Calu3 (cell line): ENCODE results near the gene KCNA1. TPM values are rescaled to one million over a fixed set of nuclear protein-coding genes. Genes with fewer than 3 reads are reported as not detected.

Source experiments
- BruUV-seq: library from RNA; stranded (reverse); fragments of 400-500 nt; replicated peaks from 2 replicates; lab custom pipeline; 2021; lab: Mats Ljungman, UMichigan
- CTCF ChIA-PET: fragments of 300-600 bp; sonication (Branson Sonifier 250); formaldehyde crosslinking; loops from one replicate; lab custom pipeline; 2022; ENCODE audit warnings: antibody characterized with exemption; lab: Charles Lee
- DNase-seq: peaks from one replicate; pipeline ENCODE4 v3.0.0; 2022
- H3K27ac Mint-ChIP-seq: one replicate; pipeline ENCODE4 v1.8.0; 2022; ENCODE audit warnings: mixed read lengths; ENCODE audit not compliant: unreplicated experiment
- H3K27me3 Mint-ChIP-seq: one replicate; pipeline ENCODE4 v1.8.0; 2022; ENCODE audit warnings: mixed read lengths; ENCODE audit not compliant: unreplicated experiment
- H3K36me3 Mint-ChIP-seq: one replicate; pipeline ENCODE4 v1.8.0; 2022; ENCODE audit warnings: mild to moderate bottlenecking, moderate library complexity, mixed read lengths; ENCODE audit not compliant: insufficient read depth, unreplicated experiment
- H3K4me1 Mint-ChIP-seq: one replicate; pipeline ENCODE4 v1.8.0; 2022; ENCODE audit warnings: mild to moderate bottlenecking, low read depth, mixed read lengths; ENCODE audit not compliant: unreplicated experiment
- H3K4me3 Mint-ChIP-seq: one replicate; pipeline ENCODE4 v1.8.0; 2022; ENCODE audit warnings: mild to moderate bottlenecking, low read depth, moderate library complexity, mixed read lengths; ENCODE audit not compliant: unreplicated experiment
- H3K9me3 Mint-ChIP-seq: one replicate; pipeline ENCODE4 v1.8.0; 2022; ENCODE audit warnings: low read depth, mixed read lengths; ENCODE audit not compliant: unreplicated experiment
- intact Hi-C: fragments of 100-400 bp; cut with micrococcal nuclease; formaldehyde crosslinking; loops from one replicate; pipeline ENCODE4 v1.10.0; 2022; ENCODE audit not compliant: unreplicated experiment
- total RNA-seq: library from RNA; stranded (reverse); gene quantifications from 2 replicates; pipeline ENCODE4 v1.2.3, GENCODE V29; 2022
- TF ChIP-seq, protein P1 (sequence below): fragments of 200-600 bp; IDR thresholded peaks from one replicate; pipeline ENCODE4 v1.8.0; 2022; ENCODE audit warnings: antibody characterized with exemption; ENCODE audit not compliant: unreplicated experiment

The KCNA1 gene
- total RNA-seq, 1 experiment from 2014 or later, result not detected

DNA sequence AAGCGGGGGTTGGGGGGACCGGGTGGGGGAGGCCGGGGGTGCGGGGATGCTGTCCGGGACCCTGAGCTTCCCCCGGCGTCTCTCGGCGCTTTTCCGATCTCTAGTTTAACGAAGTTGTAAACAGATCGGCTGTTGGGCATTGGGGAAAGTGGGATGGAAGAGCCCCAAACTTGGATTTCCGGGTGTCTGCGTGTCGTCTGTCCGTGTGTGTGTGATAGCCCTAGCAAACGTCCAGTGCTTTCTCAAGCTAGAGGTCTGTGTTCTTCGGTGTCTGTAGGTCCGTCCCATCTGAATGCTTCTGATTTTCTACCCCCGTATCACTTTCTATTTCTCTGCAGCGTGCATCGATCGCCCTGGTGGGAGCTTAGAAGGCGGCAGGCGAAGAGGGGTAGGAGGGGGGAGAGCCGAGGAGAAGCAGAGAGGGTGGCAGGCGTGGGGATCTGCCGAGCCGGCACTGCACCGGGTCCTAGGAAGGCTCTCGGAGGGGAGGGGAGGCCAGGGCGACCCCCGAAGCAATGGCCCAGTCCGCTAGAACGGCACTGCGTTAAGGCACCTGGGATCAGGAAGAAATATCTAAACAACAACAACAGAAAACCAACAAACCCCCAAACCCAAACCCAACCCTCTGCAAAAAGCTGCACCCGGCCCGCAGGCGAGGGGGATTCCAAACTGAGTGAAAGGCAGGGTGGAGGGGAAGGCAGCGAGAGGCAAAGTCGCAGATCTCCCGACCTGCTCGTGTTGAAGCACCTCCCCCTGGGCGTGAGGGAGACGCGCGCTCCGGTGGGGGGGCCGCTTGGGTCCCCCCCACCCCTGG, 1.0 kb downstream of the KCNA1 start:
- Mint-ChIP-seq H3K9me3 (no peaks in the 10 kb centered on the region), H3K27ac (no peak overlapping the region), H3K4me1 (no peaks in the 10 kb centered on the region), H3K27me3 (peaks cover 15% of the 10 kb centered on the region), H3K36me3 (no peaks in the 10 kb centered on the region), H3K4me3 (no peak overlapping the region)
- intact Hi-C loops, result no loop called here
- CTCF ChIA-PET, result no interaction called here
- DNase-seq, result no peak
- TF ChIP-seq, protein P1, sequence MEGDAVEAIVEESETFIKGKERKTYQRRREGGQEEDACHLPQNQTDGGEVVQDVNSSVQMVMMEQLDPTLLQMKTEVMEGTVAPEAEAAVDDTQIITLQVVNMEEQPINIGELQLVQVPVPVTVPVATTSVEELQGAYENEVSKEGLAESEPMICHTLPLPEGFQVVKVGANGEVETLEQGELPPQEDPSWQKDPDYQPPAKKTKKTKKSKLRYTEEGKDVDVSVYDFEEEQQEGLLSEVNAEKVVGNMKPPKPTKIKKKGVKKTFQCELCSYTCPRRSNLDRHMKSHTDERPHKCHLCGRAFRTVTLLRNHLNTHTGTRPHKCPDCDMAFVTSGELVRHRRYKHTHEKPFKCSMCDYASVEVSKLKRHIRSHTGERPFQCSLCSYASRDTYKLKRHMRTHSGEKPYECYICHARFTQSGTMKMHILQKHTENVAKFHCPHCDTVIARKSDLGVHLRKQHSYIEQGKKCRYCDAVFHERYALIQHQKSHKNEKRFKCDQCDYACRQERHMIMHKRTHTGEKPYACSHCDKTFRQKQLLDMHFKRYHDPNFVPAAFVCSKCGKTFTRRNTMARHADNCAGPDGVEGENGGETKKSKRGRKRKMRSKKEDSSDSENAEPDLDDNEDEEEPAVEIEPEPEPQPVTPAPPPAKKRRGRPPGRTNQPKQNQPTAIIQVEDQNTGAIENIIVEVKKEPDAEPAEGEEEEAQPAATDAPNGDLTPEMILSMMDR, result no peak
- BruUV-seq, result no TSS peak

DNA sequence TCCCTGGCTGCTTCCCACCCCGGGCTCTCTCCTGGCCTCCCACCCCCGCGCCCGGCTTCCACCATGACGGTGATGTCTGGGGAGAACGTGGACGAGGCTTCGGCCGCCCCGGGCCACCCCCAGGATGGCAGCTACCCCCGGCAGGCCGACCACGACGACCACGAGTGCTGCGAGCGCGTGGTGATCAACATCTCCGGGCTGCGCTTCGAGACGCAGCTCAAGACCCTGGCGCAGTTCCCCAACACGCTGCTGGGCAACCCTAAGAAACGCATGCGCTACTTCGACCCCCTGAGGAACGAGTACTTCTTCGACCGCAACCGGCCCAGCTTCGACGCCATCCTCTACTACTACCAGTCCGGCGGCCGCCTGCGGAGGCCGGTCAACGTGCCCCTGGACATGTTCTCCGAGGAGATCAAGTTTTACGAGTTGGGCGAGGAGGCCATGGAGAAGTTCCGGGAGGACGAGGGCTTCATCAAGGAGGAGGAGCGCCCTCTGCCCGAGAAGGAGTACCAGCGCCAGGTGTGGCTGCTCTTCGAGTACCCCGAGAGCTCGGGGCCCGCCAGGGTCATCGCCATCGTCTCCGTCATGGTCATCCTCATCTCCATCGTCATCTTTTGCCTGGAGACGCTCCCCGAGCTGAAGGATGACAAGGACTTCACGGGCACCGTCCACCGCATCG, 1.8 kb downstream of the KCNA1 start:
- TF ChIP-seq, protein P1, result no peak
- peaks cover 18% of the 10 kb centered on the region for H3K27me3 Mint-ChIP-seq
- no TSS peak for BruUV-seq
- CTCF ChIA-PET, result no interaction called here
- no peak for DNase-seq
- H3K36me3 Mint-ChIP-seq, result no peaks in the 10 kb centered on the region
- no peak overlapping the region for H3K4me3 Mint-ChIP-seq
- H3K4me1 Mint-ChIP-seq, result no peaks in the 10 kb centered on the region
- no peaks in the 10 kb centered on the region for H3K9me3 Mint-ChIP-seq
- intact Hi-C loops, result no loop called here
- no peak overlapping the region for H3K27ac Mint-ChIP-seq

DNA sequence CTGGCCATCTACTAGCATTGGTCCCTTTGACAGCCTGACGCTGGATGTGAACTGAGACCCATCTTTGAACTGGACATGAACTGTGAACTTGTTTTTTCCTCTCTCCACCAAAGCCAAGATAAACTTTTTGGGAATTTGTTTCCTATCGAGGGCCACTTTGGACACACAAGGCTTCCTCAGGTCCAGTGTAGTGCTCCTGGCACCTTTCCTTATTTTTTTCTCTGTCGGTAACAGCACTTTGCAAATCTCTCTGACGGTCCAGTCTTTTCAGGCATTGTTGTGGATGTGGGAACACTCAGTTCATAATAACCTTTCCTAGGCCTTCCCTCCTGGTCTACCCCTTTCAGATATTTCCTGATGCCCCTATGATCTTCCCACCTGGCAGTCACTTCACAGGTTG, 5.0 kb downstream of the KCNA1 start:
- H3K4me3 Mint-ChIP-seq, result no peak overlapping the region
- CTCF ChIA-PET, result no interaction called here
- no peaks in the 10 kb centered on the region for H3K4me1 Mint-ChIP-seq
- peaks cover 28% of the 10 kb centered on the region for H3K27me3 Mint-ChIP-seq
- BruUV-seq, result no TSS peak
- H3K27ac Mint-ChIP-seq, result no peak overlapping the region
- TF ChIP-seq, protein P1, result no peak
- intact Hi-C loops, result no loop called here
- DNase-seq, result no peak
- H3K36me3 Mint-ChIP-seq, result no peaks in the 10 kb centered on the region
- no peaks in the 10 kb centered on the region for H3K9me3 Mint-ChIP-seq

DNA sequence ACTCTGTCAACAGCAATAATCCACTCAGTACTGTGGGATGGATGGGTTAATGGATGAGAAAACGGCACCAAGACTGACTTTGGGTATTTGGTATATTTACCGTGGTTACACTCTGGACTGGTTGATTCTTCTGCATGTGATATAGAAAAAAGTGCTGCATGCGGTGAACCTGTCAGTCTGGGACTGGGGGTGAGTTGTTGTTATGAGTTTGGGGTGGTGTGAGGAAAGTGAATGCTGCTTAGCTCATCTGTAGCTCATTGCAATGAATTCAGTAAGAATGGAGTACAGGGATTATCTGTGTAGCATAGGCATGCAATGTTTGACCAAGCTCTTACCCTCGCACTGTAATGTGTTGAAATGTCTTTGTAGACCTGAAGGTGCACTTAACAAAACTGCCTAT, 6.0 kb downstream of the KCNA1 start:
- CTCF ChIA-PET, result no interaction called here
- H3K27me3 Mint-ChIP-seq, result peaks cover 34% of the 10 kb centered on the region
- BruUV-seq, result no TSS peak
- H3K9me3 Mint-ChIP-seq, result no peaks in the 10 kb centered on the region
- no peak overlapping the region for H3K4me3 Mint-ChIP-seq
- DNase-seq, result no peak
- H3K4me1 Mint-ChIP-seq, result no peaks in the 10 kb centered on the region
- H3K27ac Mint-ChIP-seq, result no peak overlapping the region
- no peaks in the 10 kb centered on the region for H3K36me3 Mint-ChIP-seq
- intact Hi-C loops, result no loop called here
- TF ChIP-seq, protein P1, result no peak
